ENCODE results near the gene FAM118B.

The FAM118B gene

DNA sequence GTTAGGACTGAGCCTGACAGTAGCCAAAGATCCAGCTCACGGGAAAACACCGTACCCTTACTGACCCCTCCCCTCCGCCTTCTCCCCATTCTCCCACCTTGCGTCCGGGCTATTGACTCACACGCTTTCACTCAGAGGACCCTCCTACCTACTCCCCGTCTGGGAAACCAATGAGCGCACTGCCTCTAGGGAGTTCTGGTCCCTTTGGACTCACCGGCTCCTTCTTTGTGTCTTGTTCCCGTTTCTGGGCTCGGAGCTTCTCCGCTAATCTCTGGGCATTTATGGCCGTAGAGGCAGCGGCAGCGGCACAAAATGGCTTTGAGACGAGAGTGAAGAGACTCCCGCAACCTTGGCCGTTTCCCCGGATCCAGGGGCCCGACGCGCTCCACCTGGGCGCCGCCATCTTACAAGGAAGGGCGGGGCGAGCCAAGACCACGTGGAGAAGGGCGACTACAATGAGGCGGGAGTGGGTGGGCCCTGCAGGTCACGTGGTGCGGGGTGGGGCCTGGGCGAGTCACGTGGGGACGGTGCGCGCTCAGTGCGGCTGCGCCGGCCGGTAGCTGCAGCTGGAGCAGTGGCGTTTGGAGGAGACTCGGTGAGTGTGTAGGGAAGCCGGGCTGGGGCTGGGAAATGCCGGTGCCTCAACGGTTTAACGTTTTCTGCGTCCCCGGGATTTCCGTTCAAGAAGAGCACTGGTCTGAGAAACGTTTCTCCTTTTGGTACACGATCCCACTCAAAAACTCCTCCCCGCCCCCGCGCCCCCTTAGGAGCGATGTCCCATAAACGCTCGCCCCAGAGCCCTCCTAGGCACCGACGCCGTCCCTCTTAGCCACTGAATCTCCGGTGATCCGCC is at the start of gene FAM118B, which contains the start of gene RPUSD4:
FAM118B (plus strand) TSS at position 547 of the 853 bp plus-strand sequence. CDS start 23,220 bp downstream, outside the sequence.
RPUSD4 (minus strand) TSS at position 415 of the 853 bp plus-strand sequence; CDS start at position 403, 12 bp downstream.
- in situ Hi-C loops (cut with MboI; ENCODE audit: low sequenced_read_pairs) = no loop called here

GRCh38 chr11:126162306-126163030 is 49.1 kb upstream of the FAM118B start:
- in situ Hi-C loops (cut with MboI; ENCODE audit: low sequenced_read_pairs) = no loop called here

DNA sequence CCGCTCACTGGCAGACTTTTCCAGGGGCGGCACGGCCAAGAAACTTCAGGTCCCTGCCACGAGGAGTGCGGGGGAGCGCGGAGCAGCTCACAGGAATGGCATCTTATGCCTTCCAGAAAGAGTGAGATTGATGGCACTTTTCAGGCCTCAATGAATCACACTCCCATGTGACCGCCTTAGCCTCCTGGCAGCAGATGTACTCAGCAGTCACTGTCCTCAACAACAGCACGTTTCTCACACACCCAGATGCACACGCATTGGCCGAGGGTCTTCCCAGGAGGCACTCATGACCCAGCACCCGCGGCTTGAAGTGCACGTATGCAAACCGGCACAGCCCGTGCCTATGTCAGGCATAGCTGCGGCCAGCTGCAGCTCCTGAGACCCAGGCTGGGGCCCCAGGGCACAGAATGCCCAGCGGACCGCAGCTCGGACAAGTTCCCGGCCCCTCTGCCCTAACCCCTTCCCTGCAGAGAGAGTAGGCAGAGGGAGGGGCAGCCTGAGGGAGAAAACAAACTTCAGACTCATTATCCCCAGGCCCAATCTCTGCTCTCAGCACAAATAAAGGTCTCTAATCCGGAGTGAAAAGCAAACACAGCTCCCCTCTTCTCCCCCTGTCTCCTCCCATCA is 48.4 kb upstream of the FAM118B start:
- in situ Hi-C loops (cut with MboI; ENCODE audit: low sequenced_read_pairs) = no loop called here

- in situ Hi-C loops (cut with MboI; ENCODE audit: low sequenced_read_pairs) = no loop called here
These were observed 47.8 kb upstream of the FAM118B start for GRCh38 chr11:126163779-126164178.

- in situ Hi-C loops (cut with MboI; ENCODE audit: low sequenced_read_pairs) = no loop called here
These were observed 46.8 kb upstream of the FAM118B start for GRCh38 chr11:126164781-126165180.

DNA sequence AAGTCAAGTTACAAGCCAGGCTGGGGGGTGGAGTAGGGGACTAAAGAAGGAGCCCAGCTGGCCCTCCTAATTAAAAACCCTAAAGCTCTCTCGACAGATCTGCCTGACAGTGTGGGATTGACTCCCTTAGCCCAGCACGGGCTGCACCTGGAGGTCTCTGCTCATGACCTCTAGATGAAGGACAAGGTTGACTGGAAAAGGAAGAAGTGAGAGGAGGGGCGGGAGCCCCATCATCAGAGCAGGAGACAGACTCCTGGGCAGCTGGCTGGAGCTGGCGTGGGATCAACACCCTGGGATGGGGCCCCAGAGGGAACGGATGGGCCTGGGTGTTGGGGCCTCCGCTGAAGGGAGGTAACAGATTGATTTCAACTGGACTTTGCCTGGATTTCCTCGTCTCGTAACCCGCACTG is 46.3 kb upstream of the FAM118B start:
- in situ Hi-C loops (cut with MboI; ENCODE audit: low sequenced_read_pairs) = no loop called here

- in situ Hi-C loops (cut with MboI; ENCODE audit: low sequenced_read_pairs) = no loop called here
These were observed 45.8 kb upstream of the FAM118B start for GRCh38 chr11:126165757-126166156.

- in situ Hi-C loops (cut with MboI; ENCODE audit: low sequenced_read_pairs) = no loop called here
These were observed 45.2 kb upstream of the FAM118B start for GRCh38 chr11:126166413-126166812.

- in situ Hi-C loops (cut with MboI; ENCODE audit: low sequenced_read_pairs) = no loop called here
These were observed 44.1 kb upstream of the FAM118B start for GRCh38 chr11:126167488-126167887.

GRCh38 chr11:126169291-126169690 is 42.3 kb upstream of the FAM118B start:
- in situ Hi-C loops (cut with MboI; ENCODE audit: low sequenced_read_pairs) = no loop called here

DNA sequence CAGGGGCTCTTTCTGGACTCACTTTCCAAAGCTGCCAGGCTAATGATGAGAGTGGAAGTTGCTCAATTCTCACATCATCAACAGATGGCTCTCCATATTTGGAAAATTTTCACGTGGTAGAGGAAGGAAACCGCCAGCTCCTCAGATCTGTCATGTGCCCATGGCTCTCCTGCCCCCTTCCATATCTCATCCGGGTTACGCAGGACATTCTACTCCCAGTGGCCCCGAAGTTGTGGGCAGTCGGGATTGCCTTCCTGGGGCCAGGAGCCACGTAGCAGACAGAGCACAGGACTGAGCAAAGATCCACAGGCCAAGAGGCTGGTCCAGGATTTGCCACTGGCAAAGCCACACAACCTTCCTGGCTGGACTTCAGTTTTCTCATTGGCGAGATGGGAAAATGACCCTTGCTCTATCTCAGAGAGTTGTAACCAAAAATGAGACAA is 39.0 kb upstream of the FAM118B start:
- in situ Hi-C loops (cut with MboI; ENCODE audit: low sequenced_read_pairs) = no loop called here

DNA sequence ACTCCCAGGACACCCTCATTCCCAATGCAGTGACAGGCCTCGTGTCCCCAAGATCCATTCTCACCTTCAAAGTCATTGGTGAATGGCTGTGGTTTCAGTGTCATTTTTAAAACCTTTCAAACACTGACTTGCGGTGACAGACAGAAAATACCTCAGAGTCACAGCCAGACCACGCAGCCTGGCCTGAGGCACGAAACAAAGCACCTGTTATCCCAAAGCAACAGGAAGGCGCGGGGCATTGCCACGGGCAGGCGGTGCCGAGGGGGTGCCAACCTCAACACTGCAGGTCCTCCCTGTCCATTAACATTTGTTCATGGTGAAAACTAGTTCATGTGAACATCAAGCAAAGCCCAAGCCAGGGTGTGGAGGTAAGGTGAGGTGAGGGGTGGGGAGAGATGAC is 38.3 kb upstream of the FAM118B start:
- in situ Hi-C loops (cut with MboI; ENCODE audit: low sequenced_read_pairs) = no loop called here

- in situ Hi-C loops (cut with MboI; ENCODE audit: low sequenced_read_pairs) = no loop called here
These were observed 36.8 kb upstream of the FAM118B start for GRCh38 chr11:126174816-126175215.

DNA sequence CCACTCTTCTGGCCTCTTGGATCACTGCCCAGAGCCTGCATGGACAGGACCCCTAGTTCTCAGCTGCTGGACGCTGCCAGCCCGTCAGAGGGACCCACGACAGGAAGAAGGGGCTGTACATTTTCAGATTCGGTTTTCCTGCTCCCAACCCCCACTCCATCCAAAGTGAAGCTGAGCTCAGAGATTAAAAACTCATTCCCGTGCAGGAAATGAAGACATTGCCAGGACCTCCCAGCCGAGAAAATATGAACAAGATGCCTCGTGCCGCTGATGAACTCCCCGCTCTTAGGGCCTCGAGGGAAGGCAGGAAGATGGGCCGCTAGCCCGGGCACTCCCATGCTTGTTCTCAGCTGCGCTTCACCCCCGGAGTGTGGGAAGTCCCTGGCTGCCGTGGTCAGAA is 36.2 kb upstream of the FAM118B start:
- in situ Hi-C loops (cut with MboI; ENCODE audit: low sequenced_read_pairs) = no loop called here

- in situ Hi-C loops (cut with MboI; ENCODE audit: low sequenced_read_pairs) = no loop called here
These were observed 34.6 kb upstream of the FAM118B start for GRCh38 chr11:126176853-126177470.

DNA sequence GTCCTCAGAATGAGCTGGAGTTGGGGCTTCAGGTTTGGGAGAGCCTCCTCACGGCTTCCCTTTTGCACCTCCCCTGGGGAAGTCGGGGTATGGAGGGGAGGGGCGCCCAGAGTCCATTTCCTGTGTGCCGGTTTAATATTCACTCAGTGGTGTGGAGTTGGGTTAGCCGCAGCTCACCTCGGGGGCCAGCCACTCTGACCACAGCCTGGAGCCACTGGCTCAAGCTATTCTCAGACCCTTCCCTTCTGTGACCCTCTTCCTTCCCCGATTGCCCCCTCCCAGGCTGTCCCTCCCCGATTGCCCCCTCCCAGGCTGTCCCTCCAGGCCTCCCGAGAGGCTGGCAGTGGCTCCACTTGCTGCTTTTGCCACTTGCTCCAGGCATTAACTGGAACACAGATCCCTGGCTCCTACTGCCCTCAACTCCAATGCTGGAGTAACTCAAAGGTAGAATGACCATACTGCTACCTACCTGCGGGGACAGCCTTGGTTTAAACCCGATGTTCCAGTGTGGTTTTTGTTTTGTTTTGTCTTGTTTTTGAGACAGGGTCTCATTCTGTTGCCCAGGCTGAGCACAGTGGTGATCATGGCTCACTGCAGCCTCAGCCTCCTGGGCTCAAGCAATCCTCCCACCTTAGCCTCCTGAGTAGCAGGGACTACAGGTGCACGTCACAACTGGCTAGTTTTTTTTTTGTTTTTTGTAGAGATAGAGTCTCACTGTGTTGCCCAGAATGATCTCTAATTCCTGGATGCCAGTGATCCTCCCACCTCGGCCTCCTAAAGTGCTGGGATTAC is 29.4 kb upstream of the FAM118B start:
- in situ Hi-C loops (cut with MboI; ENCODE audit: low sequenced_read_pairs) = loop anchor here (10.0 kb wide), 1 partner anchor 257 kb away; no protein-coding TSS in a partner anchor

GRCh38 chr11:126182787-126183445 is 28.7 kb upstream of the FAM118B start:
- in situ Hi-C loops (cut with MboI; ENCODE audit: low sequenced_read_pairs) = loop anchor here (10.0 kb wide), 1 partner anchor 258 kb away; no protein-coding TSS in a partner anchor

- in situ Hi-C loops (cut with MboI; ENCODE audit: low sequenced_read_pairs) = loop anchor here (10.0 kb wide), 1 partner anchor 261 kb away; no protein-coding TSS in a partner anchor
These were observed 26.1 kb upstream of the FAM118B start for GRCh38 chr11:126185259-126186024.
